Hepatocyte (in vitro differentiated cells): ENCODE measurements around the gene OTOGL.

ENCODE experiments used
- EZH2 ChIP-seq: fragments of 200-600 bp; sonication (generic); IDR thresholded peaks from 2 replicates; pipeline ENCODE4 v1.6.1; 2016; ENCODE audit warnings: antibody characterized with exemption, mild to moderate bottlenecking, borderline replicate concordance
- TF ChIP-seq, protein P1 (sequence below): fragments of 200-600 bp; sonication (generic); IDR thresholded peaks from 2 replicates; pipeline ENCODE4 v1.5.1; 2016; ENCODE audit warnings: antibody characterized with exemption, mild to moderate bottlenecking; ENCODE audit not compliant: poor library complexity

DNA sequence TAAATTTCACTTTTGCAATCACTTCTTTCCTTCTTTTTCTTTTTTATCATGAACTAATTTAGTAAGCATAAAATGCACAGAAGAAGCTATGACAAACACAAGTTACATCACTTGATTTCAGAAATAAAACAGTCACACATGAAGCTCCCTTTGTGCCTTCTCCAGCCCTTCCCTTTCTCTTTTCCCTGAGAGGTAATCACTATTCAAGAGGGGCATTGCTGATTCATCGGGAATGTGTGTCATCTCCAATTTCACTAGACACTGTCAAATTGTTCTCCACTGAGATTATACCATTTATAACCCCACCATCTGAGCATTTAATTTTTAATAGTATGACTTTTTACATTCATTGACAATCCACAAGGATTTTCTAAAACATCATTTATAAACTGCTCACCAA lies 253.1 kb downstream of the OTOGL start:
- TF ChIP-seq, protein P1, sequence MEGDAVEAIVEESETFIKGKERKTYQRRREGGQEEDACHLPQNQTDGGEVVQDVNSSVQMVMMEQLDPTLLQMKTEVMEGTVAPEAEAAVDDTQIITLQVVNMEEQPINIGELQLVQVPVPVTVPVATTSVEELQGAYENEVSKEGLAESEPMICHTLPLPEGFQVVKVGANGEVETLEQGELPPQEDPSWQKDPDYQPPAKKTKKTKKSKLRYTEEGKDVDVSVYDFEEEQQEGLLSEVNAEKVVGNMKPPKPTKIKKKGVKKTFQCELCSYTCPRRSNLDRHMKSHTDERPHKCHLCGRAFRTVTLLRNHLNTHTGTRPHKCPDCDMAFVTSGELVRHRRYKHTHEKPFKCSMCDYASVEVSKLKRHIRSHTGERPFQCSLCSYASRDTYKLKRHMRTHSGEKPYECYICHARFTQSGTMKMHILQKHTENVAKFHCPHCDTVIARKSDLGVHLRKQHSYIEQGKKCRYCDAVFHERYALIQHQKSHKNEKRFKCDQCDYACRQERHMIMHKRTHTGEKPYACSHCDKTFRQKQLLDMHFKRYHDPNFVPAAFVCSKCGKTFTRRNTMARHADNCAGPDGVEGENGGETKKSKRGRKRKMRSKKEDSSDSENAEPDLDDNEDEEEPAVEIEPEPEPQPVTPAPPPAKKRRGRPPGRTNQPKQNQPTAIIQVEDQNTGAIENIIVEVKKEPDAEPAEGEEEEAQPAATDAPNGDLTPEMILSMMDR = no peak
- no peak for TF ChIP-seq EZH2
